Caco-2 (cell line): ENCODE measurements around the gene GIN1. TPM values are rescaled to one million over a fixed set of nuclear protein-coding genes. Genes with fewer than 3 reads are reported as not detected.

Source experiments
- BruUV-seq: library from RNA; stranded (reverse); fragments of 400-500 nt; replicated peaks from 2 replicates; lab custom pipeline; 2021; lab: Mats Ljungman, UMichigan
- CTCF ChIA-PET: fragments of 300-600 bp; sonication (Branson Sonifier 250); formaldehyde crosslinking; loops from one replicate; lab custom pipeline; 2022; ENCODE audit warnings: antibody characterized with exemption; lab: Charles Lee
- POLR2A ChIA-PET: fragments of 300-600 bp; sonication (Branson Sonifier 250); formaldehyde crosslinking; loops from one replicate; lab custom pipeline; 2022; ENCODE audit warnings: antibody characterized with exemption; lab: Charles Lee
- DNase-seq, 2 experiments: peaks; one replicate each; pipeline versions ENCODE4 v3.0.0 to v3.0.0-alpha.2; 2020 to 2022
- H3K27me3 ChIP-seq: replicated peaks from 2 replicates; pipeline ENCODE4 v1.6.0; 2011; ENCODE audit warnings: low read length; ENCODE audit not compliant: control insufficient read depth, insufficient read depth
- H3K36me3 ChIP-seq: 2 replicates; pipeline ENCODE4 v1.5.1; 2011; ENCODE audit warnings: low read length; ENCODE audit not compliant: control insufficient read depth, insufficient read depth
- H3K4me1 ChIP-seq: fragments of 250-450 bp; sonication (Bioruptor Pico); 2 replicates; pipeline ENCODE4 v1.5.1; 2020; ENCODE audit warnings: mild to moderate bottlenecking
- H3K4me3 ChIP-seq: 2 replicates; pipeline ENCODE4 v1.5.1; 2011; ENCODE audit warnings: low read depth, mild to moderate bottlenecking, control low read depth, low read length
- H3K9me3 ChIP-seq: fragments of 250-450 bp; sonication (Bioruptor Pico); 2 replicates; pipeline ENCODE4 v1.5.1; 2020; ENCODE audit warnings: mild to moderate bottlenecking, moderate library complexity
- H3K27ac Mint-ChIP-seq: one replicate; pipeline ENCODE4 v1.8.0; 2022; ENCODE audit warnings: mixed read lengths; ENCODE audit not compliant: unreplicated experiment
- H3K27me3 Mint-ChIP-seq: one replicate; pipeline ENCODE4 v1.8.0; 2022; ENCODE audit warnings: mixed read lengths; ENCODE audit not compliant: insufficient read depth, unreplicated experiment
- H3K36me3 Mint-ChIP-seq: one replicate; pipeline ENCODE4 v1.8.0; 2022; ENCODE audit warnings: mild to moderate bottlenecking, mixed read lengths; ENCODE audit not compliant: insufficient read depth, unreplicated experiment
- H3K4me1 Mint-ChIP-seq: one replicate; pipeline ENCODE4 v1.8.0; 2022; ENCODE audit warnings: low read depth, mixed read lengths; ENCODE audit not compliant: unreplicated experiment
- H3K4me3 Mint-ChIP-seq: one replicate; pipeline ENCODE4 v1.8.0; 2022; ENCODE audit warnings: mild to moderate bottlenecking, moderate library complexity, mixed read lengths; ENCODE audit not compliant: unreplicated experiment
- H3K9me3 Mint-ChIP-seq: one replicate; pipeline ENCODE4 v1.8.0; 2022; ENCODE audit warnings: mixed read lengths; ENCODE audit not compliant: unreplicated experiment
- intact Hi-C: fragments of 100-400 bp; cut with micrococcal nuclease; formaldehyde crosslinking; loops from one replicate; pipeline ENCODE4 v1.10.0; 2022; ENCODE audit not compliant: unreplicated experiment
- total RNA-seq: library from RNA; stranded (reverse); gene quantifications from 2 replicates; pipeline ENCODE4 v1.2.3, GENCODE V29; 2022
- TF ChIP-seq, protein P1 (sequence below), 2 experiments: fragments of 200-600 bp in 1 of 2; IDR thresholded peaks; 1 replicate in 1 of 2; 2 replicates in 1 of 2; pipeline versions ENCODE4 v1.5.1 to v1.8.0; 2011 to 2022; ENCODE audit warnings: antibody characterized with exemption in 1 of 2, control low read depth in 1 of 2, inconsistent platforms in 1 of 2, low read depth in 1 of 2, low read length in 1 of 2, mild to moderate bottlenecking in 1 of 2, moderate library complexity in 1 of 2; ENCODE audit not compliant: insufficient read depth in 1 of 2, severe bottlenecking in 1 of 2, unreplicated experiment in 1 of 2

Gene GIN1
- total RNA-seq, 1 experiment from 2014 or later, result 7.0 TPM

DNA sequence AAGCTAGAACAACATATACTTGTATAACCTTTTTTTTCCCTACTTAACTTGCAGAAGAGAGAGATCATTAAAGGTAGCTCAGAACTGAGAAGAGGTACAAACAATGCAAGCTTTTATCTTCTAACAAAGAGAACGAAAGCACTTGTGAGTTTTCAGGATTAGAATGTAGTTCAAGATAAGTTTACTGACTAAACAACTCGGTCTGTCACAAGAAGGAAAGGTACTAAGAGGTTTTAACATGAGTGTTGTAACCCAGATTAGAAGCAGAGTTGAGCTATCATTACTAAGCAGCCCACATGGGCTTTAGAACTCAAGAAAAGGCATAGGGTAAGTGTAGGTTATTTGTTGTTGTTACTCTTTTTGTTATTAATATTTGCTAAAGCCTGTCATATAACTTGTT, 25.2 kb downstream of the GIN1 start:
- Histone ChIP-seq H3K9me3 (no peaks in the 10 kb centered on the region), H3K27me3 (no peaks in the 10 kb centered on the region), H3K36me3 (no peaks in the 10 kb centered on the region), H3K4me1 (no peaks in the 10 kb centered on the region), H3K4me3 (no peak overlapping the region)
- POLR2A ChIA-PET, result interaction anchor here (1.2 kb wide), 1 partner anchor 26 kb away, joined by 5 read pairs; the partner anchor contains the start of genes GIN1 and PPIP5K2
- Mint-ChIP-seq H3K27ac (no peak overlapping the region), H3K9me3 (no peaks in the 10 kb centered on the region), H3K4me1 (peaks cover 12% of the 10 kb centered on the region), H3K27me3 (no peaks in the 10 kb centered on the region), H3K4me3 (no peak overlapping the region), H3K36me3 (no peaks in the 10 kb centered on the region)
- TF ChIP-seq, protein P1, sequence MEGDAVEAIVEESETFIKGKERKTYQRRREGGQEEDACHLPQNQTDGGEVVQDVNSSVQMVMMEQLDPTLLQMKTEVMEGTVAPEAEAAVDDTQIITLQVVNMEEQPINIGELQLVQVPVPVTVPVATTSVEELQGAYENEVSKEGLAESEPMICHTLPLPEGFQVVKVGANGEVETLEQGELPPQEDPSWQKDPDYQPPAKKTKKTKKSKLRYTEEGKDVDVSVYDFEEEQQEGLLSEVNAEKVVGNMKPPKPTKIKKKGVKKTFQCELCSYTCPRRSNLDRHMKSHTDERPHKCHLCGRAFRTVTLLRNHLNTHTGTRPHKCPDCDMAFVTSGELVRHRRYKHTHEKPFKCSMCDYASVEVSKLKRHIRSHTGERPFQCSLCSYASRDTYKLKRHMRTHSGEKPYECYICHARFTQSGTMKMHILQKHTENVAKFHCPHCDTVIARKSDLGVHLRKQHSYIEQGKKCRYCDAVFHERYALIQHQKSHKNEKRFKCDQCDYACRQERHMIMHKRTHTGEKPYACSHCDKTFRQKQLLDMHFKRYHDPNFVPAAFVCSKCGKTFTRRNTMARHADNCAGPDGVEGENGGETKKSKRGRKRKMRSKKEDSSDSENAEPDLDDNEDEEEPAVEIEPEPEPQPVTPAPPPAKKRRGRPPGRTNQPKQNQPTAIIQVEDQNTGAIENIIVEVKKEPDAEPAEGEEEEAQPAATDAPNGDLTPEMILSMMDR (IDR thresholded peaks at IDR 0.05; ENCODE audit: insufficient read depth in 1 of 2, low read depth in 1 of 2, low read length in 1 of 2, severe bottlenecking in 1 of 2, unreplicated experiment in 1 of 2), result no peak
- intact Hi-C loops, result no loop called here
- DNase-seq, result no peak
- CTCF ChIA-PET, result no interaction called here
- no TSS peak for BruUV-seq

DNA sequence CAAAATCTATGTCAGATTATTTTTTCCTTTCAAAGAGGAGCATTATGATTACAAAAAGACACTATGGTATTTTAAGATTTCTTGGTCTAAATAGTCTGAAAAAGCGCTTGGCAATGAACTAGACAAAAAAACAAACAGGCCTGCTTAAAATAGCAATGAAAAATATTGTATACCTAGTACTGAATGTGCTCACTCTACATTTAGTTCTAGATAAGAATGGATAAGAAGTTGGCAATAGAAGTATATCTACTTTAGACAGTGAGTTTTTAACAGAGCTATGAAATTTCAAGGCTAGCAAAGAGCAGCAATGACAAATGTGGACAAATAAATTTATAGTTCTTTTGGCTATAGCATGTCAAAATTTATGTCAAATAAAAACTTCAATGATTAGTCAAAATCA, 26.2 kb downstream of the GIN1 start:
- no peaks in the 10 kb centered on the region for H3K9me3 Mint-ChIP-seq
- intact Hi-C loops, result no loop called here
- no peaks in the 10 kb centered on the region for H3K36me3 Mint-ChIP-seq
- Histone ChIP-seq H3K4me3 (no peak overlapping the region), H3K36me3 (no peaks in the 10 kb centered on the region), H3K27me3 (no peaks in the 10 kb centered on the region), H3K4me1 (no peaks in the 10 kb centered on the region), H3K9me3 (no peaks in the 10 kb centered on the region)
- no TSS peak for BruUV-seq
- H3K27me3 Mint-ChIP-seq, result no peaks in the 10 kb centered on the region
- DNase-seq, result no peak
- POLR2A ChIA-PET, result no interaction called here
- H3K4me3 Mint-ChIP-seq, result no peak overlapping the region
- CTCF ChIA-PET, result interaction anchor here (0.7 kb wide), 1 partner anchor 62 kb away, joined by 3 read pairs; no protein-coding TSS in a partner anchor
- TF ChIP-seq, protein P1 (IDR thresholded peaks at IDR 0.05; ENCODE audit: insufficient read depth in 1 of 2, low read depth in 1 of 2, low read length in 1 of 2, severe bottlenecking in 1 of 2, unreplicated experiment in 1 of 2), result no peak
- peaks cover 12% of the 10 kb centered on the region for H3K4me1 Mint-ChIP-seq
- H3K27ac Mint-ChIP-seq, result no peak overlapping the region

DNA sequence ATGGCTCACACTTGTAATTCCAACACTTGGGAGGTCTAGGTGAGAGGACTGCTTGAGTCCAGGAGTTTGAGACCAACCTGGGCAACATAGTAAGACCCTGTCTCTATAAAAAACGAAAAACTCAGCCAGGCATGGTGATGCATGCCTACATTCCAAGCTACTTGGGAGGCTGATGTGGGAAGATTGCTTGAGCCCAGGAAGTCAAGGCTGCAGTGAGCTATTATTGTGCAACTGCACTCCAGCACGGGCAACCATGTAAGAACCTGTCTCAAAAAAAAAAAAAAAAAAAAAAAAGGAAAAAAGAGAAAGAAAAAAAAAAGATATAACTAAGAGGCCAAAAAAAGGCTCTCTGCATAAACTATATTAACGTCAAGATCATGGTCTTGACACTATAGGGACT, 27.3 kb downstream of the GIN1 start:
- BruUV-seq, result no TSS peak
- Mint-ChIP-seq H3K27me3 (no peaks in the 10 kb centered on the region), H3K9me3 (no peaks in the 10 kb centered on the region), H3K36me3 (no peaks in the 10 kb centered on the region), H3K4me3 (no peak overlapping the region), H3K4me1 (peaks cover 12% of the 10 kb centered on the region), H3K27ac (no peak overlapping the region)
- no peaks in the 10 kb centered on the region for H3K36me3 ChIP-seq
- intact Hi-C loops, result no loop called here
- ChIA-PET POLR2A (no interaction called here), CTCF (no interaction called here)
- no peaks in the 10 kb centered on the region for H3K27me3 ChIP-seq
- no peaks in the 10 kb centered on the region for H3K9me3 ChIP-seq
- H3K4me3 ChIP-seq, result no peak overlapping the region
- TF ChIP-seq, protein P1 (IDR thresholded peaks at IDR 0.05; ENCODE audit: insufficient read depth in 1 of 2, low read depth in 1 of 2, low read length in 1 of 2, severe bottlenecking in 1 of 2, unreplicated experiment in 1 of 2), result no peak
- no peaks in the 10 kb centered on the region for H3K4me1 ChIP-seq
- DNase-seq, result no peak
